NCI-H128 (cell line): ENCODE results near the gene RGS14.

Experiments
- DNase-seq: peaks from one replicate; lab custom pipeline; 2025; ENCODE audit not compliant: unreplicated experiment; lab: John Stamatoyannopoulos, UW

RGS14 gene

GRCh38 chr5:177357459-177358351 is at the start of gene RGS14:
RGS14 (plus strand) TSS chr5:177357924; CDS start chr5:177358025, 101 bp downstream.
- DNase-seq, result no peak

GRCh38 chr5:177308740-177309139 is 49.0 kb upstream of the RGS14 start:
- DNase-seq, result no peak

GRCh38 chr5:177309351-177310191 is 48.2 kb upstream of the RGS14 start:
- no peak for DNase-seq

GRCh38 chr5:177310332-177310731 is 47.4 kb upstream of the RGS14 start:
- no peak for DNase-seq

GRCh38 chr5:177310757-177311391 is 46.9 kb upstream of the RGS14 start:
- DNase-seq, result no peak

- DNase-seq, result no peak
These were observed 46.4 kb upstream of the RGS14 start for GRCh38 chr5:177311392-177311722.

GRCh38 chr5:177311723-177312648 is 45.7 kb upstream of the RGS14 start, which contains the start of gene MXD3:
MXD3 (minus strand) TSS chr5:177311898; CDS start chr5:177311830, 68 bp downstream.
- DNase-seq, result peak; percentile 90

- no peak for DNase-seq
These were observed 45.0 kb upstream of the RGS14 start for GRCh38 chr5:177312649-177313181.

- no peak for DNase-seq
These were observed 44.0 kb upstream of the RGS14 start for GRCh38 chr5:177313561-177314259.

- DNase-seq, result no peak
These were observed 43.1 kb upstream of the RGS14 start for GRCh38 chr5:177314376-177315342.

GRCh38 chr5:177315411-177315810 is 42.3 kb upstream of the RGS14 start:
- no peak for DNase-seq

- no peak for DNase-seq
These were observed 41.7 kb upstream of the RGS14 start for GRCh38 chr5:177316005-177316404.

GRCh38 chr5:177317959-177318377 is 39.8 kb upstream of the RGS14 start:
- peak; percentile 55 for DNase-seq

GRCh38 chr5:177319913-177320588 is 37.7 kb upstream of the RGS14 start:
- DNase-seq, result no peak

- DNase-seq, result no peak
These were observed 36.8 kb upstream of the RGS14 start for GRCh38 chr5:177320879-177321278.

GRCh38 chr5:177325868-177326381 is 31.8 kb upstream of the RGS14 start:
- no peak for DNase-seq
